HG03045 (cell line): ENCODE results near the gene ZNF443.
"Not testable (repeated sequence)": the region's sequence is repeated elsewhere in the genome, so short reads cannot be mapped to it uniquely, and the experiment has no call there.

Source experiments
- ATAC-seq: cut with Tn5 transposase; IDR thresholded peaks from one replicate; pipeline ENCODE4 v1.9.1; 2021; ENCODE audit warnings: mild to moderate bottlenecking, moderate library complexity; ENCODE audit not compliant: unreplicated experiment

ZNF443 gene

DNA sequence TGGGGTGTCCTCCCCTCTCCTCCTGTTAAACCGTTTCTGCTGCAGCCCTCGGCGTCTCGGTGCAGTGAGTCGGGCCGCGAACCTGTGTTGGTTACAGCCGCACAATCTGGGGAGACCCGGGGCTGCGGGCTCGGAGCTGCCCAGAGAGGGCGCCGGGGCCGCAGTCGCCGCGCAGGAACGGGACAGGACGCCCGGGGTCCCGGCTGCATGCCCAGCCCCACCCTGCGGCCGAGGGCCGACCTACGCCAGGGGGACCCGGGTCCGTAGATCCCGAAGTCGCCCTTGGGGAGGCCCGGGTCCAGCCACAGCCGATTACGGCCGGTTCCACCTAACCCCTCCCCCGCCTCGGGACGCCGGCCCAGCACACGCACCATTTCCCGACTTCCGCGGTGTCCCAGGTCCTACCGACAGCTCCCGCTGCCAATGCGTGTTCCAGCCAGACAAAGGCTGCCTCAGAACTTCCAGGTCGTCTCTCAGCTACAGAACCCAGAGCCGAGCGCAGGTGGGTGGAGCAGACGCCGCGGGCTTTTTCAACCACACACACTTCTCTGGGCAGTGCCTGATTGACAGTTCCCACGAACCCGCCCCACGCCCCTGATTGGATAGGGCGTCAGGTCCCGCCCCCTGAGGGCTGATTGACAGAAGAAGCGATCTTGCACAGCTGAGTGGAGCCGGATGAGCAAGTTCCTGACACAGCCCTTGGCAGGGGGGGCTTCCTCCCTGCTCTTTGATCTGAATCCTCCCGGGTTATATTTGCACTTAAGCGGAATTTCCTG is at the start of gene ZNF443:
Gene ZNF443 (minus strand): TSS at position 481 of the 776 bp plus-strand sequence. CDS start 107 bp downstream, at position 374.
- ATAC-seq: peak; percentile 97

DNA sequence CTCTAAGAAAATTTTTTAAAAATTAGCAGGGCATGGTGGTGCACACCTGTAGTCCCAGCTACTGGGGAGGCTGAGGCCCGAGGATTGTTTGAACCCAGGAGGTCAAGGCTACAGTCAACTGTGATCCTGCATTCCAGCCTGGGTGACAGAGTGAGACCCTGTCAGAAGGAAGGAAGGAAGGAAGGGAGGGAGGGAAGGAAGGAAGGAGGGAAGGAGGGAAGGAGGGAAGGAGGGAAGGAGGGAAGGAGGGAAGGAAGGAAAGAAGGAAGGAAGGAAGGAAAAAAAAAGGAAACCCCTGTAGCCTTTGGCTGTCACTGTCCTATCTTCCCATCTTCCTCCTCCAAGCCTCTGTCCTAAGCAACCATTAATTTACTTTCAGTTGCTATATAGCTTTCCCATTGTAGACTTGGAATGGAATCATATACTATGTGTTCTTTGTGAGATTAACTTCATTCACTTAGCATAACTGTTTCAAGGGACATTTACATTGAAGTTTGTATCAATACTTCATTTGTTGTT is 45.5 kb upstream of the ZNF443 start:
- ATAC-seq: not testable (repeated sequence)

DNA sequence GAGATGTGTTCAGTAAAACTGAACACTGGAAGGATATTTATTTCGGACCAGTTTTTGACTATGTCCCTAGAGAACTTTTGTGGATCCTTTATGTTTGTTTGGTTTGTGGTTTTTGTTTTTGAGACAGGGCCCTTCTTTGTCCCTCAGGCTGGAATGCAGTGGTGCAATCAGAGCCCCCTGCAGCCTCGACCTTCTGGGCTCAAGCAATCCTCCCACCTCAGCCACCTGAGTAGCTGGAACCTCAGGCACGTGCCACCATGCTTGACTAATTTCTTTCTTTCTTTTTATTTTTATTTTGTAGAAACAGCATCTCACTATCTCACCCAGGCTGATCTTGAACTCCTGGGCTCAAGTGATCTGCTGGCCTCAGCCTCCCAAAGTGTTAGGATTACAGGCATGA is 44.8 kb upstream of the ZNF443 start:
- ATAC-seq: no peak

DNA sequence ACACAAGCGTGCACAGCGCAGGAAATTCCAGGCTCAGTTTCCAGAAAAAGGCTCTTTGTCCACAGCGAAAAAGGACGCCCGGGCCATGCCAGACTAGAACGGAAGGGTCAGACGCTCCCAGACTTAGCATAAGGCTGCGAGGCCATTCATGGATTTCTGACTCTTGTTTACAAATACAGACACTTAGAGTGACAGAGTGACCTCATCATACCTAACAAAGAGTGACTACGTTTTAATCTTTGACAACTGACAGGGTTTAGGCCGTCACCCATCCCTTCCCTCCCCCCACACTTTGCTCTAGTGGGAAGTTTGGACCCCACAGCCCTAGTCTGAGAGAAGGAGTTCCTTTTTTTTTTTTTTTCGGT is 44.2 kb upstream of the ZNF443 start:
- ATAC-seq: no peak

DNA sequence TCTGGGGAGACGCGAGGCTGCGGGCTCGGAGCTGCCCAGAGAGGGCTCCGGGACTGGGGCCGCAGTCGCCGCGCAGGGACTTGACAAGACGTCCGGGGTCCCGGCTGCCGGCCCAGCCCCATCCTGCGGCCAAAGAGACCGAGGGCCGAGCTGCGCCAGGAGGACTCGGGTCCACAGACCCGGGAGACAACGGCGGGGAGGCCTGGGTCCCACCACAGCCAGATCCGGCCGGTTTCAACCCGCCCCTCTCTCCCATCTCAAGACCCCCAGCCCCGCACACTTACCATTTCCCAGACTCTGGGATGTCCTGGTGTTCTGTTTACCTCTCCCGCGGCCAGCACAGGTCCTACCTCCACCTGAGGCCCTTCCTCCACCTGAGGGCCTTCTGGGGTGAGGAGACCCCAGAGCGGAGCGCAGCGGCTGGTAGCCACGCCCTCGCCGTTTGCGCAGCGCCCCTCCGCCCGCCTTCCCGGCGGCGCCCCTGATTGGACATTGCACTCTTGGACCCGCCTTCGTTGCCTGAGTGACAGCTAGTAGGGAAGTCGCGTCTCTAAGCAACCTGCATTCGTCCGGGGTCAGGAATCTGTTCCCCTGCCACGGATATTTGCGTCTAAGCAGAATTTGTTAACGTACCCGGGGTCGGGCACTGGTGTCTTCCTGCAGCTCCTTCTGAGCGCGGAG is 43.7 kb upstream of the ZNF443 start, which contains the start of gene ZNF709:
Gene ZNF709 (minus strand): TSS at position 446 of the 681 bp plus-strand sequence. CDS start 159 bp downstream, at position 287.
- peak; percentile 94 for ATAC-seq

DNA sequence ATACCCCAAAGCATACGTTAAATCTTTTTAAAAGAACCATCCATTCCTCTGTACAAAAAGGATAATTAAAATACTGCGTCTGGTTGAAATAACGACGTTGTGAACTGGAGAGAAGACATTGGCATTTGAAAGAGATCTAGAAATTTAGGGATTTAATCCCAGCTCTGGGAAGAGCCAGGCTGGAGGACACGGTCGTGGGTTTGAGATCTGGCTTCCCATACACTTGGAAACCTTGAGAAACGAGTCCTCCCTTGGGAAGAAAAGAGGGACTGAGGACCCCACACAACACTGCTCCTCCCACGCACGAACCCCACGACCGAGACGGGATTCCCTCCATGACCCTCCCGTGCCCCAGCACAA is 43.2 kb upstream of the ZNF443 start:
- no peak for ATAC-seq

DNA sequence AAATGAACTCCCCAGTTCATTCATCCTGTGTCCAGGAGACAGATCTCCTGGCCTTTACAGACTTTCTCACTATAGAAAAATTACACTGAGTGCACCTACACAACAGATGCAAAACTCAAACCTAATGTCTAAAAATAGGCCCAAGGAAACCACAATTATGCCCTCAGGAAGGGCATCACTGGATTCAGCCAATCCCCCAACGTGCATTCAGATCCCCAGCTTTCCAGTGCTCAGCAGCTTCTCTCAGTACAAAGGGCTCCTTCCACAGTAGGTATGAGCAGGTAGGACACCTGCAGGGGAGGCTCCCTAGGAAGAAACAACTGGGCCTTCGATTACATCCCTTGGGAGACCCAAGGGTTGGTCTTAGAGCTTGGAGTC is 41.7 kb upstream of the ZNF443 start:
- no peak for ATAC-seq

DNA sequence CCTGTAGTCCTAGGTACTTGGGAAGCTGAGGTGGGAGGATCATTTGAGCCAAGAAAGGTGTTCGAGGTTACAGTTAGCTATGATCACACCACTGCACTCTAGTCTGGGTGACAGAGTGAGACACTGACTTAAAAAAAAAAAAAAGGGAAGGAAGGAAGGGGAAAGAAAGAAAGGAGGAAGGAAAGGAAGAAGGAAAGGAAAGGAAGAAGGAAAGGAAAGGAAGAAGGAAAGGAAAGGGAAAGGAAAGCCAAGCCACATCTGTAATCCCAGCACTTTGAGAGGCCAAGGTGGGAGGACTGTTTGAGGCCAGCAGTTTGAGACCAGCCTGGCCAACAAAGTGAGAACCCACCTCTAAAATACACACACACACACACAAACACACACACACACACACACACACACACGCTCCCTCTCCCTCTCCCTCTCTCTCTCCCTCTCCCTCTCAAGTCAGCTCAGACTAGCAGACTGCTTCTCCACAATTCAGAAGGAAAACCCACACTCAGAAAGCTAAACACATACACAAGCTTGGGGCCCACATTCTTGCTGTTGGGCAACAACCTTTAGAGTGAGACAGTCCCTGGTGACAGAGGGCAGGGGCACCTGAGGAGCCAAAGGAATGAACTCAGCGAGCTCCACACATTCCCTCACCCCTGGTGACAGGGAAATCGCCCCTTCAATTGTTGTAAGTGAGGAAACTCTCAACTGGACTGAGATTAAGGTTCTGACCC is 41.1 kb upstream of the ZNF443 start:
- ATAC-seq: no peak

DNA sequence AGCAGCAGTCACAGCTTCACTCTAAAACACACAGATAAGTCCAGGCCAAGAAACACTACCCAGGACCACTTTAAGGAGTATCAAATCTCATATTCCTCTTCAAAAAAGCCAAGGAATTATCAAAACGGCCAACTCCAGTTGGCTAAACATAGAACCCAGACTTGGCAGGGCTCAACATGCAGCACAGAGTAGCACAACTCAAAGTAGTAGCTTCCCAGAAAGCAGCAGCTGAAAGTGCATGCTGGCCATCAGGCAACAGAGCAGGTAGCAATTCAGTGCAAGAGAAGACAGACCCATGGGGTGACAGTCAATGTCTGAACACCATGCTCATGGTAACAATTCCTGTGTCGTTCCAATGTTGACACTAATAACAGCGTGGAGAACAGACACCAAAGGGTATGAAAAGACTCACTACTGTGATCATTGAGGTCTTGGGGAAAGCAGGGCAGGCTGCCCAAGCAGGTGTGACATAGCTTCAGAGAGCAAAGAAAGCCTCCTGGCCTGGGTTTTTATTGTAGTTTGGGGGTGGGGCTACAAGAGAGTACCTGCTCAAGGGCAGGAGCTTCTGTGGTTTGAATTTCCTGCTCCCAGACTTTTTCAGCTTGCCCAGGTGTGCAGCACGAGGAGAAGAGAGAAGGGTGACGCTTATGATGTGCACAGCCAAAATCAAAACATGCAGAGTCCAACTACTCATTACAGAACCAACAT is 37.6 kb upstream of the ZNF443 start:
- no peak for ATAC-seq

DNA sequence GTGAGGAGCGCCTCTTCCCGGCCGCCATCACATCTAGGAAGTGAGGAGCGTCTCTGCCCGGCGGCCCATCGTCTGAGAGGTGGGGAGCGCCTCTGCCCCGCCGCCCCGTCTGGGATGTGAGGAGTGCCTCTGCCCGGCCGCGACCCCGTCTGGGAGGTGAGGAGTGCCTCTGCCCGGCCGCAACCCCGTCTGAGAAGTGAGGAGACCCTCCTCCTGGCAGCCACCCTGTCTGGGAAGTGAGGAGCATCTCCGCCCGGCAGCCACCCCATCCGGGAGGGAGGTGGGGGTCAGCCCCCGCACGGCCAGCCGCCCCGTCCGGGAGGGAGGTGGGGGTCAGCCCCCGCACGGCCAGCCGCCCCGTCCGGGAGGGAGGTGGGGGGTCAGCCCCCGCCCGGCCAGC is 26.8 kb upstream of the ZNF443 start:
- ATAC-seq: not testable (repeated sequence)

DNA sequence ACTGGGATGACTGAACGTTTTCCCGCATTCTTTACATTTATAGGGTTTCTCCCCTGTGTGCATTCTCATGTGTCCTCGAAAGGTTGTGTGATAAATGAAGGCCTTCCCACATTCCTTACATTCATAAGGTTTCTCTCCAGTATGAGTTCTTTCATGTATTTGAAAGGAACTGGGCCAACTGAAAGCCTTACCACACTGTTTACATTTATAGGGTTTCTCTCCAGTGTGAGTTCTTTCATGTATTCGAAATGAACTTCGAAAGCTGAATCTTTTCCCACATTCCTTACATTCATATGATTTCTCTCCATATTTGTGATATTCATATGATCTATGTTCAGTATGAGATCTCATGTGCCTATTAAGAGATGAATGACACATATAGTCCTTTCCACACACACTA is 24.4 kb upstream of the ZNF443 start:
- no peak for ATAC-seq

DNA sequence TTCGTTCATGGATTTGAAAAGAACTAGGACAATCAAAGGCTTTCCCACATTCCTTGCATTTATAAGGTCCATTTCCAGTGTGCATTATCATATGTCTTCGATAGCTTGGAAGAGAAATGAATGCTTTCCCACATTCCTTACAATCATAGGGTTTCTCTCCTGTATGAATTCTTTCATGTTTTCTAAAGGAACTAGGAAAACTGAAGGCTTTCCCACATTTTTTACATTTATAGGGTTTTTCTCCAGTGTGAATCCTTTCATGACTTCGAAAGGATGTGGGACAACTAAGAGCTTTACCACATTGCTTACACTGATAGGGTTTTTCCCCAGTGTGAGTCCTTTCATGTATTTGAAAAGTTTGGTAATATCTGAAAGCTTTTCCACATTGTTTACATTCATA is 23.9 kb upstream of the ZNF443 start:
- ATAC-seq: no peak

DNA sequence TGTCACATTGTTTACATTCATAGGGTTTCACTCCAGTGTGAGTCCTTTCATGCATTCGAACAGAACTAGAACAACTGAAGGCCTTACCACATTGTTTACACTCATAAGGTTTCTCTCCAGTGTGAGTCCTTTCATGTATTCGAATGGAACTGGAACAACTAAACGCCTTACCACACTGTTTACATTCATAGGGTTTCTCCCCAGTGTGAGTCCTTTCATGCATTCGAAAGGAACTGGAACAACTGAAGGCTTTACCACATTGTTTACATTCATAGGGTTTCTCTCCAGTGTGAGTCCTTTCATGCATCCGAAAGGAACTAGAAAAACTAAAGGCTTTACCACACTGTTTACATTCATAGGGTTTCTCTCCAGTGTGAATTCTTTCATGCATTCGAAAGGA is 23.3 kb upstream of the ZNF443 start:
- not testable (repeated sequence) for ATAC-seq

DNA sequence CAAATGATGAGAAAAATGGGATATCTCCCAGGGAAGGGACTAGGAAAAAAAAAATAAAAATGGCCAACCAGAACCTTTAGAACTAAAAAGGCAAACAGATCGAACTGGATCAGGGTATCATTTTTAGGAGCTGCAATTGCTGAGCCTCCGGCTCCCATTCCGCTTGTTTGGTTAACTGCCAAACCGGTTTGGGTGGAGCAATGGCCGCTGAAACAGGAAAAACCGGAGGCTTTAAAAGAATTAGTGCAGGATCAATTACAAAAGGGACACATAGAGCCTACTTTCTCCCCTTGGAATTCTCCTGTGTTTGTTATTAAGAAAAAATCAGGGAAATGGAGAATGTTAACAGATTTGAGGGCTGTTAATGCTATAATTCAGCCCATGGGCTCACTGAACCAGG is 12.7 kb upstream of the ZNF443 start:
- ATAC-seq: no peak

DNA sequence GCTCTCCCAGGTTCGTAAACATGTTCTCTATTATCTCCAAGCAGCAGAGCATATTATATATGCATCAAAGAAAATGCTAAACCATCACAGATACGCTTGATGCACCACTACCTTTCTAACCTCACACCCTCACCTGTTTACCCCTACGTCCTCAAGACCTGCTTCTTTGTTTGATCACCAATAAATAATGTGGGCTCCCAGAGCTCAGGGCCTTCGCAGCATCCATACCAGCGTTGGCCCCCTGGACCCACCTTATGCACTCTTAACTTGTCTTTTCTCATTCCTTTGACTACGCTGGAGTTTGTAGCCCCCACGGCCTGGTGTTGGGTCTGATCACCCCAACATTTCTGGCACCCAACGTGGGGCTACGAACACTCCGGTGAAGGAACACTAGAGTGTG is 10.0 kb upstream of the ZNF443 start:
- ATAC-seq: no peak

DNA sequence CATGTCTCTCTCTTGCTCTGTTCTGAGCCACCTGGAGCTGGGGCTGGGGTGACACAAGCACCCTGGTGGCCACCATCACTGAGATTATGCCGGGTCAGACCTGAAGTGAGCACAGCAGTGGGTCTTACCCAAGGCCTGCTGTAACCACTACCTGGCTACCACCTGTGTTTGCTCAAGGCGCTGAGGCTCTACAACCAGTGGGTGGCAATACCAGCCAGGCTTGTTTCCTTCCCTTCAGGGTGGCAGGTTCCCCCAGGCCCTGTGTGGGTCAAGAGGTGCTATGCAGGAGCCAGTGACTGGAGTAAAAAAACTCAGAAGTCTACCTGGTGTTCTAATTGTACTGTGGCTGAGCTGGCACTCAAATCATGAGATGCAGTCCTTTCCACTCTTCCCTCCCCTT is 8.0 kb upstream of the ZNF443 start:
- ATAC-seq: no peak

DNA sequence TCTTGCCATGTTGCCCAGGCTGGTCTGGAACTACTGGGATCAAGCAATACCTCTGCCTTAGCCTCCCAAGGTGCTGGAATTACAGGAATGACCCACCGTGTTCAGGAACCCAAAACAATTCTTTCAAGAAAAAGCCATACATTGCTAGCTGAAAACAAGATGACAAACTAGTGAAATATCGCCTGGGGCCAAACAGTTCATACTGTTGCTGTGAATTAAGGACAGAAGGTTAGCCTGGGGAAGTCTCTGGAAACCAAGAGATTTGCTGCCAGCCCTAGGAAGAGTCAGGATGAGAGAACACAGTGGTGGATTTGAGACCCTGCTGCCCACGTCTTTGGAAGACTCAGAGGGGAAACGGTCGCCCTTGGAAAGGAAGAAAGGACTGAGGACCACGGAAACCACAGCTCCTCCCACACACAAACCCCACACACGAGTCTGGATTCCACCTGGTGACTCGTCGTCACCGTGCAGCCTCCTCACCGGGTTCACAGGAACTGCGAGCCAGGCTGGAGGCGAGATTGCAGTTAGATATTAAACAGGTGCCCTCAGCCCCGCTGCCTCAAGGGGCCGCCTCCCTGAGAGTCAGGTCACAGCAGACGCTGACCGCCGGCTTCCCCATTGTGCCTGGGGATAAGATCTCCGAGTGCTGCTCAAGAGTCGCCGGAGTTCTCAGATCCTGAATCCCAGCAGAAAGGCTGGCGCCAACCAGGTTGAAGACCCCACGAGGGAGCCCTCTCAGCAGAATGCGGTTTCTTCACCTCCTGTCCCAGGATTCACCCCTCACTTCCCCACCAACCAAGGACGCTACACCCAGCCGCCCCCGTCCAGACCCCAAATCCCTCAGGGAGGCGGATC is 908 bp downstream of the ZNF443 start:
- not testable (repeated sequence) for ATAC-seq

DNA sequence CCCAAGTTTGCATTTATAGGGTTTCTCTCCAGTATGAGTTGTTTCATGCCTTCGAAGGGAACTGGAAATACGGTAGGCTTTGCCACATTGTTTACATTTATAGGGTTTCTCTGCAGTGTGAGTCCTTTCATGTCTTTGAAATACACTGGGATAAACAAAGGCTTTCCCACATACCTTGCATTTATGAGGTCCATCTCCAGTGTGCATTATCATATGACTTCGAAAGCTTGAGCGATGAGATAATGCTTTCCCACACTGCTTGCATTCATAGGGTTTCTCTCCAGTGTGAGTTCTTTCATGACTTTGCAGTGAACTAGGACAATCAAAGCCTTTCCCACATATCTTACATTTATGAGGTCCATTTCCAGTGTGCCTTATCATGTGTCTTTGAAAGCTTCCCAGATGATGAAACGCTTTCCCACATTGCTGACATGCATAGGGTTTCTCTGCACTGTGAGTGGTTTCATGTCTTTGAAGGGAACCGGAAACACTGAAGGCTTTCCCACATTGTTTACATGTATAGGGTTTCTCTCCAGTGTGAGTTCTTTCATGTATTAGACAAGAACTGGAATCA is 10.0 kb downstream of the ZNF443 start:
- ATAC-seq: not testable (repeated sequence)

DNA sequence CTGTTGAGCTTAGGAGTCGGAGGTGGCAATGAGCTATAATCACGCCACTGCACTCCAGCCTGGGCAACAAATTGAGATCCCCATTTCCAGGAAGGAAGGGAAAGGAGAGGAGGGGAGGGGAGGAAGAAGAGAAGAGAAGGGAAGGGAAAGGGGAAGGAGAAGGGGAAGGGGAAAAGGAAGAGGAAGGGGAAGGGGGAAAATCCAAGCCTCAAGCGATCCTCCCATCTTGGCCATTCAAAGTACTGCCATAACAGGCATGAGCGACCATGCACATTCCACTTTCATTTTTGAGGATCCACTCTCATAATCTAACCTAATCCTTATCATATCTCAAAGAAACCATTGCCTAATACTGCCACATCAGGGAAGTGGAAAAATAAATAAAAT is 14.9 kb downstream of the ZNF443 start:
- ATAC-seq: no peak
